HepG2 (cell line): ENCODE measurements around the gene COL6A6. TPM values are rescaled to one million over a fixed set of nuclear protein-coding genes. Genes with fewer than 3 reads are reported as not detected.

Experiments used
- HNRNPH1 ChIP-seq: fragments of 200-400 bp; formaldehyde crosslinking; optimal IDR thresholded peaks from 2 replicates; pipeline ENCODE3; 2017; ENCODE audit warnings: mild to moderate bottlenecking, low read depth, low read length
- ZNF280B ChIP-seq: sonication (generic); formaldehyde crosslinking; IDR thresholded peaks from 2 replicates; pipeline ENCODE4 v1.5.0; 2020; ENCODE audit warnings: missing genetic modification reagents, mild to moderate bottlenecking, borderline replicate concordance
- polyA plus RNA-seq, 8 experiments: library from polyadenylated mRNA; depleted of rRNA in 3 of 8; stranded (reverse) in 7 of 8; unstranded in 1 of 8; fragments of >200 nt; fragmentation: Illumina TruSeq in 4 of 8; extraction: Trizol in 4 of 8; gene quantifications; 2 replicates each; pipeline versions ENCODE4 v1.2.1 to v1.2.3, GENCODE V29; 2011 to 2016; ENCODE audit warnings: low read depth in 4 of 8, missing spikeins in 1 of 8, mixed read lengths in 1 of 8; ENCODE audit not compliant: insufficient read depth in 1 of 8
- total RNA-seq, 5 experiments: library from RNA; depleted of rRNA; stranded (reverse); fragments of >200 nt; fragmentation: Illumina TruSeq; extraction: Trizol; gene quantifications; 2 replicates each; pipeline ENCODE4 v1.2.3, GENCODE V29; 2016; ENCODE audit warnings: low read depth in 1 of 5

The COL6A6 gene
- total and polyA plus RNA-seq, 2 of the 13 experiments (the other 11 are each of a cell fraction or from before 2014, with no cell fraction given): not detected

- TF ChIP-seq HNRNPH1: no peak
- TF ChIP-seq ZNF280B (CRISPR knock-in tag): no peak
These were observed 48.2 kb downstream of the COL6A6 start (continued) for GRCh38 chr3:130565224-130565623.

Other genes with a start within 250 kb of the COL6A6 start
- gene COL6A5, start 171.5 kb upstream of the COL6A6 start, total RNA-seq (2016; rRNA removed; fragmentation: Illumina TruSeq; extraction: Trizol): not detected in 2 replicates
- not detected in 2 replicates for gene COL6A5, start 171.5 kb upstream of the COL6A6 start, polyA plus RNA-seq (2011; rRNA removed)
- gene PIK3R4, start 229.7 kb downstream of the COL6A6 start, total RNA-seq (2016; rRNA removed; fragmentation: Illumina TruSeq; extraction: Trizol): 26.0 and 29.7 TPM in 2 replicates
- 20.2 and 22.4 TPM in 2 replicates for gene PIK3R4, start 229.7 kb downstream of the COL6A6 start, polyA plus RNA-seq (2011; rRNA removed)